HG03342 (cell line): ENCODE data around the gene GPANK1.

Source experiments
- ATAC-seq: cut with Tn5 transposase; IDR thresholded peaks from one replicate; pipeline ENCODE4 v1.9.1; 2021; ENCODE audit warnings: mild to moderate bottlenecking, moderate library complexity; ENCODE audit not compliant: unreplicated experiment

The GPANK1 gene

DNA sequence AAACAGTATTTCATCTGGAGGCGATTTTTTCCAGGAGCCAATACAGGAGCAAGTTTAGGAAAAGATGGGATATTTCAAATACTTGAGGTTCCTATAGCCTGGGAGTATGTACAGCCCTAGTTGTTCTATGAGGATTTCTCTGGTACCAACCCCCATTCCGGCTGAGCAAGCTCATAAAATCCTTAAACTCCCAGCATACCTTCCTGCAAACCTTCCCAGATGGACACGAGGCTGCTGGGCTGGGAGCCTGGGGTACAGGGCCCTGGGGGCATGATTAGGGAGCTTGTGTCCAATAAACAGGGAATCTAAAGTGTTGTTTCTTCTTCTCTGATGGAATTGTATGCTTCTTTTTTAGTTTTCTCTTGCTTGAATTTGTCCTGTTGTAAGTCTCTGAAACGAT is 42.8 kb downstream of the GPANK1 start:
- ATAC-seq, result no peak

DNA sequence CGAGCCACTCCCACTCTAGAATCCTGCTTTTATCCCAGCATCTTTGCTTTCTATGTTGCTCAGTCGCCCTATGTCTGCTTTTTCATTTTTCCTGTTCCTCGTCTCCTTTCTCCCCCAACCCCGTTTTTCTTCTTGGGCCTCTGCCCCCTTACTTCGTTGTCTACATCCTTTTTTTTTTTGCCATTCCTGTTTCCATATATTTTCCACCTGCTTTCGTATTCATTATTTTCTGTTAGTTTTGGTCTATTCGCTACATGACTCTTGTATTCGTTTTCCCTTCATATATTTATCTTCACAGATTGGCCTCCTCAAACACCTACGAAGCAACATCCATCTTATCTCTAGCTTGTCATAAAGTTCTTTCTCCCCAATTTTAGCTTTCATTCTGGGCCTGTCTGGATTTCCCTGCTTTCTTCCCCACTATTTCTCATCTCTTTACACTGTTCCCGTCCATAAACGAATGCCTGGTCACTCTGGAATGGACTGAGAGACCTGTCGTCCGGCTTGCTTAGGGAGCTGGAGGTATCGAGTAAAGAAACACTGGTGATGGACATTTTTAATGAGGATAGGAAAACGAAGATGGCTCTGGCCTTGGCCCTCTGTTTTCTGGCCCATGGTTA is 43.4 kb downstream of the GPANK1 start:
- no peak for ATAC-seq

DNA sequence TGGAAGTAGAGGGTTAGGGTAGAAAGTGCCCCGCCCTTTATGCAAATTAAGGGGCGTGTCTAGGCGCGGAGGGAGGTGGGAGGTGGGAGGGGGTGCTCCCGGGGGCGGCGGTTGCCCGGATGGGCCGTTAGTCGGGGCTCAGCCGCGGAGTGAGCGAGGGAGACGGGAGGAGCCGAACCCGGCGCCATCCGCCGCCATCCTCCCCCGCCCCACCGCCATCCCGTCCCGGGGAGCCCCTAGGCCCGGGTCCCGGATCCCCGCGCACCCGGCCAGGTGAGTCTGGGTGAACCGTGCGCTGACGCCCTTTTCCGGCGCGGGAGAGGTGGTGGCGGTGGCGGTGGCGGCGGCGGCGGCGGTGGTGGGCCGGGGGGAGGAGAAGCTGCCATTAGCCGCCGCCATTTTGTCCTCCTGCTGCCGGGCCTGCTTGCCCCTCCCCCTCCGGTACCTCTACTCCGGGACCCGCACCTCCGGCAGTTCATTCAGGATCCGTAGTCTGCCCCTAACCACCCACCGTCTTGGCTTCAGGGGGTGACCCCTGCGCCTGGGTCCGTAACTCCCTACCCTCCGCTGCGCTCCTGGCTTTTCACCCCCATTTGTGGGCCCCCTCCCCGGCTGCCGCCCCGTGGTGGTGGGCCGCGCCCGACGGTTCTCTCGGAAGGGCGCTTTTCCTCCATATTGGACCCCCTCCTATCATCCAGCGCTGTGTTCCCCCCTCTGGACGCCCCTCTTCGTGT is 44.0 kb downstream of the GPANK1 start, which contains the start of gene PRRC2A:
PRRC2A (plus strand) TSS at position 130 of the 734 bp plus-strand sequence. CDS start 2,075 bp downstream, outside the sequence.
- ATAC-seq, result peak; percentile 46

DNA sequence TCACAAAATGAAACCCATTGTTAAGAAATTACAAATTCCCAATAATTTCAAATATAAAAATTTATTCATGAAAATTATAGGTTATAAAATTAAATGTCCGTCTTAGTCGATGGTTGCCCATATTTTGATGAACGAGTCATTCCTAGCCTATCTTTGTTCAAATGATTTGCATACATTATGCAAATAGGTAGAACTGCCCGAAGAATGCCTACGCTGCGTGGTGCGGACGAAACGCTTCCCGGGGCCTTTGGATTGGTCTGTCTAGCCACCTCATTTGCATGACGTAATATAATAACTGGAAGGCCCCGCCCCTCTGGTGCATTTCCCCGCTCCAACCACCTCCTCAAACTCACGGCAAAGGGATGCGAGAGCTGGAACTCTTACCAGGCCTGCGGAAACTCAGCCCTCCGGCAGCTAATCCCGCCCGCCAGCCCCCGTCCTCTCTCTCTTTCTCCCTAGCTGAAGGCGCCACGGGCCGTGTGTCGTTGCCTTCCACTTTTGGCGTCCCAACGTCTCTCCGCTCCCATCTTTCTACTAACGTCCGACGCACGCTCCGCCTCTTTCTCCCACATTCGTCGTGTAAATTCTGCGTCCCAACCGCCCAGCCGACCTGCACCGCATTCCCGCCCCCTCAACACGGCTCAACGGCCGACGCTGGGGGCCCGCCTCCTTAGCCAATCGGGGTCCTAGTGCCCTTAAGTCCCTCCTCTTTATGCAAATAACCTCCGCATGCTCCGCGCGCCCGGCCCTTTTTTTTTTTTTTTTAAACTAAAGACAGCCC is 44.8 kb downstream of the GPANK1 start:
- peak; percentile 76 for ATAC-seq

DNA sequence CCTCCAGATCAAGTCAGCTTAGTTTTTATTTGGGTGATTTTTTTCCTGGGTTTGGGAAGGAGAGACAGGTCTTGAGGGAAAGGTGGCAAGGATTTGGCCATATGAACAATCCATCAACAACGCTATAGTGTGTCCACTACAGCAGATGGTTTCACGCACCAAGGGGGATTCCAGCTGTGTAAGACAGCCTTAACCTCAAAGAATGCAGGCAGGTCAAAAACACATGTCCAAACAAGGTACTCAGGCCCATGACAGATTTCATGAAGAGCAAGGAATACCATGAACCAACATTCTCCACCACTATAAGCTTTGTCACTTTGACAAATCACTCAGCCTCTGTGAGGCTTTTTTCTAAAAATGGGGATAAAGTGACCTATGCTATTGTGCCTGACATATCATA is 47.8 kb downstream of the GPANK1 start:
- no peak for ATAC-seq

DNA sequence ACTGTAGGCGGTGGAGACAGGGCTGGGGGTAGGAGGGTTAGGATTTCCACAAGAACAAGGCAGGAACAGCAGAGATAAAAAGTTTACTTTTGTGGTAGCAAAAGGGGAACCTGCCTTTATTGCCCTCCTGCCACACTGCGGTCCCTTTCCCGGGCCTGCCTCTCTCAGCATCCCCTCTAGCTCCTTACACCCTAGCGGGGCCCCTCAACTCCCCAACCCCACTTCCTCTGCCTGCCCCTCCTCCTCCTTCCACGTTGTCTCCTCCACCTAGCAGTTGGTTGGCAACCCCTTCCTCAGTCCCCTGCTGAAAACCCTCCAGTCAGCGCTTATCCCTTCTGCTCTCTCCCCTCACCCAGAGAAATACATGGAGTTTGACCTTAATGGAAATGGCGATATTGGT is 49.0 kb downstream of the GPANK1 start:
- no peak for ATAC-seq

DNA sequence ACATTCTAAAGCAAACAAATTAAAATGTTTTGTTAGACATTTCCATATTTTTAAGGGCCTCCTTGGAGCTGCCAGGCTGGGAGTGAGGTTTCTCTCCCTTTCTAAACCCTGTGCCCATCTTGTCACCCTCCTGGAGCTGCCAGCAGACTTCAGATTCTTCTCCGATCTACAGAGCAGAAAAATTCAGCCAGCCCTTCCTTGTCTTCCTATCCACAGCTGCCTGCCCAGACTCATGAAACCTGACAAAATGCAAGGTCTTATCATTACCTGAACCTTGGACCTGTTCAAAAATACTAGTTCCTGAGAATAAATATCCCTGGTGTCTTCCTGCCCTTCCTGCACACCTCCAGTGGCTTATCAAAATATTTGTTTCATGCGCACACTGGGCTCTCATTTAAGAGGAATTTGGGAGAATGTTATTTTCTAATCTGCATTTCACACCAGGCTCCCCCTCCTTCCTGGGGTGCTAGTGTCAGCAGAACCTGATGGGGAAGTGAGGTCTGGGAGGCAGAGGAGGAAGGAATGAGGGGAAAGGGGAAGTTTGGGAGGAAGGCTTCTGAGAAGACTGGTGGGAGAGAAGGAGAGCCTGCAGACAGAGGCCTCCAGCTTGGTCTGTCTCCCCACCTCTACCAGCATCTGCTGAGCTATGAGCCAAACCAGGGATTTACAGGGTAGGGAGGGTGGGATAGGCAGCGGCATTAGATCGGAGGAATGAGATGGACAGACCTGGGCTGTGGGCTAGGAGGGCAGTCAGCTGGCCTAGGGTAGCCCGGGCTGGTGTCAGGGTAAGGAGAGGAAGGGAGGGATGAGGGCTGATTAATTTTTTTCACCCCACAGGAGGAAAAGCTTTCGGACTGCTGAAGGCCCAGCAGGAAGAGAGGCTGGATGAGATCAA is 49.9 kb downstream of the GPANK1 start, which contains the start of gene AIF1:
AIF1 (plus strand) TSS at position 551 of the 895 bp plus-strand sequence; CDS start at position 647, 96 bp downstream.
- no peak for ATAC-seq

DNA sequence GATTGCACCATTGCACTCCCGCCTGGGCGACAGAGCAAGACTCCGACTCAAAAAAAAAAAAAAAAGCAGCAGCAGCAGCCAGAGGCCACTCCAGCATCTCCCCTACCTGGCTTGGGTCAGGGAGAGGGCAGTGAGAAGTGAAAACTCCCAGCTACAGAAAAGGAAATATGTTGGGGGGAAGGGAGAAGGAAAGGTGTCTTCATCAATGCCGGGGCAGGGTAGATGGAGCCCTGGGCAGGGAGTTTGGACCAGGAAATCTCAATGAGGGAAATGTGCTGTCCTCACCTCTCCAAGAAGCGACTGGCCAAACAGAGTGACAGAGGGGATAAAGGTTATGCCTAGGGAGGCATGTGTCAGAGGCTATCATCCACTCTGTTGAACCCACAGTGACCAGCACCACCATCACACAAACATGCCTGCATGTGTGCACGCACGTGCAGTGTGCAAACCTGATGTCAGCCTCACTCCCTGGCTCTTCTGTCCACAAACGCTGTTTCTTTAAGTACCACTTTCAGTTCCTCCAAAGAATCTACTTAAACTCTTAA is 50.6 kb downstream of the GPANK1 start:
- no peak for ATAC-seq
